ENCODE measurements around the gene NAPB.

- TF ChIP-seq REST (IDR thresholded peaks at IDR 0.05; ENCODE audit: insufficient read depth in 1 of 2, low read depth in 2 of 2, low read length in 2 of 2) (no peak), POLR2AphosphoS5 (IDR thresholded peaks at IDR 0.05; ENCODE audit: low read depth, low read length) (no peak)
Observed at GRCh38 chr20:23419995-23420901, 1.0 kb downstream of the NAPB start.
